ACC112 (cell line): ENCODE measurements around the gene PIGZ.

ENCODE experiments used
- H2AFZ ChIP-seq: fragments of 200-600 bp; sonication (generic); one replicate; pipeline ENCODE4 v1.6.0; 2017; ENCODE audit warnings: antibody characterized with exemption, low read length; ENCODE audit not compliant: unreplicated experiment
- H3K27ac ChIP-seq: fragments of 200-600 bp; sonication (generic); 2 replicates; pipeline ENCODE4 v1.5.1; 2014; ENCODE audit warnings: low read depth, mild to moderate bottlenecking, antibody characterized with exemption, low read length, moderate library complexity
- H3K27me3 ChIP-seq: fragments of 200-600 bp; sonication (generic); 2 replicates; pipeline ENCODE4 v1.6.1; 2014; ENCODE audit warnings: mild to moderate bottlenecking, antibody characterized with exemption, low read length, moderate library complexity, mixed read lengths; ENCODE audit not compliant: insufficient read depth
- H3K36me3 ChIP-seq: fragments of 200-600 bp; sonication (generic); 2 replicates; pipeline ENCODE4 v1.6.1; 2016; ENCODE audit warnings: mild to moderate bottlenecking, antibody characterized with exemption, low read length, moderate library complexity, mixed read lengths; ENCODE audit not compliant: insufficient read depth
- H3K4me1 ChIP-seq: fragments of 200-600 bp; sonication (generic); one replicate; pipeline ENCODE4 v1.6.1; 2016; ENCODE audit warnings: low read length, mixed read lengths; ENCODE audit not compliant: insufficient read depth, unreplicated experiment, control insufficient read depth
- H3K4me3 ChIP-seq: fragments of 200-600 bp; sonication (generic); 2 replicates; pipeline ENCODE4 v1.5.1; 2014; ENCODE audit warnings: mild to moderate bottlenecking, low read depth, low read length
- H3K79me2 ChIP-seq: fragments of 200-600 bp; sonication (generic); one replicate; pipeline ENCODE4 v1.6.0; 2016; ENCODE audit warnings: low read length; ENCODE audit not compliant: control insufficient read depth, unreplicated experiment, insufficient read depth

Gene PIGZ

DNA sequence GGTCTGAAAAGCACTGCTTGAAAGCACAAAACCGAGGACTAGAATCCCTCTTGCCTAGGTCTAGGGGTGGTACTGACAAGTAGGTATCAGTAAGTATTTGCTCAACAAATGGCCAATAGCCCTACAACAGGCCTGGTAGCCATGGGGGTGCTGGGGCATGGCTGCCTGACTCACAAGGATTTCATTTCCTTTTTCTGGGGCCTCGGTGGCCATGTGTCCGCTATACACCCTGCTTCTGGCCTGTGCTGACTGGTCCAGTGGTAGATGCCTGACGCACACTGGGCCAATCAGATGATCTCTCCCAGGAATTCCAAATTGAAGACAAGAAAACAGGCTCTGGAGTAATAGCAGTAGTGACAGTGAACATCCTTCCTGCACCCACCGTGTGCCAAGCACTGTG is 31.6 kb upstream of the PIGZ start:
- H3K27ac ChIP-seq, result no peak overlapping the region
- no peak overlapping the region for H3K4me3 ChIP-seq
- peaks cover 3% of the 10 kb centered on the region; the same call in 1 of the 2 replicates for H3K36me3 ChIP-seq
- H3K4me1 ChIP-seq, result peaks cover 10% of the 10 kb centered on the region
- no peaks in the 10 kb centered on the region for H3K79me2 ChIP-seq
- H3K27me3 ChIP-seq, result no peaks in the 10 kb centered on the region
- H2AFZ ChIP-seq, result no peak overlapping the region

DNA sequence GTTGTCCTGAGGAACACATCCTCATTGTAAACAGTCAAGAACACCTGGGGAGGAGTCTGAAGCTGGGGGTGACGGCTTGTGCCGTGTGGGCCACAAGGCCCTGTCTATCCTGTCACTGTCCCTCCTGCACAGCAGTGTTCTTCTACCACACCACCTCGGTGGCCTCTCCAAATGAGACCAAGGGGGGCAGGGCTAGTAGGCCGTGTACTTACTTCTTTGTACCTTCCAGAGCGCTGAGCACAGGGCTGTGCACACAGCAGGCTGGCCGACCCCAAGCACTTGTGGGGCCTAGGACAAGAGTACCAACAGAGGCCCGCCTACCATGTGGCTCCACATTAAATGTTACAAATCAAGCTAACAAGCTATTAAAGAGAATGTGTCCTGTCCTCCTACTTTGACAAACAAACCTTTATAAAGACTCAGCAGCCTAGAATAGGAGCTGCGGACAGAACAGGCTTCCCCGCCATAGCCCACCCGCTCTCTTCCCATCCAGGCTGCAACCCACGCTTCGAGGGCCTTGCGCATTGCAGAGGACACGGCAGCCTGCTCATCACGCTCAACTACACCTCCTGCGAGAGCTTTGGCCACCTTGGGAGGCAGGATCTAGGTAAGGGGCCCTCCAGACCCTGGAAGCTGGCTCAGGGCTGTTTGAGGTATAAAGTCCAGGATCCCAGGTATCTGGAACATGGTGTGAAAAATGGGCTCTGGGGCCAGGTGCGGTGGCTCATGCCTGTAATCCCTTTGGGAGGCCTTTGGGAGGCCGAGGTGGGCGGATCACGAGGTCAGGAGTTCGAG is 30.5 kb upstream of the PIGZ start:
- Histone ChIP-seq H3K4me1 (peaks cover 7% of the 10 kb centered on the region), H3K36me3 (no peaks in the 10 kb centered on the region), H2AFZ (no peak overlapping the region), H3K79me2 (no peaks in the 10 kb centered on the region), H3K27me3 (no peaks in the 10 kb centered on the region), H3K4me3 (no peak overlapping the region), H3K27ac (no peak overlapping the region)

DNA sequence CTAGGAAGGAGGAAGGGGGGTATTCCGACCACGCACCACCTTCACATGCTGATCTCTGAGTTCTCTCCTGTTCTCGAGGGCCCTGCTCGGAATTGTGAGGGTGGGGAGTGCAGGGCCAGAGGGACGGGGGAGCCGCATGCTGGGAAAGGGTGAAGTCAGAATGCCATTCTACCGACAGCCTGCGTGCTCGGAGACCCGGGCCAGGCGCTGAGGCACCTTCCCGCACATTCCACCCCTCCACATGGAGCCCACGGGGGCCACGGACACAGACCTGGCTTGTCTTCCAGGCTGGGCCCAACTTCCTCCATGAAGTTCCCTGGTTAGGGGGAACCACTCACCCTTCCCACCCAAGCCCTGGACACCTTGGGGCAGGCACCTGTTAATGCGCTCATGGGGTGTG is 28.7 kb upstream of the PIGZ start:
- Histone ChIP-seq H3K79me2 (no peaks in the 10 kb centered on the region), H3K4me1 (no peaks in the 10 kb centered on the region), H2AFZ (no peak overlapping the region), H3K36me3 (no peaks in the 10 kb centered on the region), H3K4me3 (no peak overlapping the region), H3K27me3 (no peaks in the 10 kb centered on the region), H3K27ac (no peak overlapping the region)

DNA sequence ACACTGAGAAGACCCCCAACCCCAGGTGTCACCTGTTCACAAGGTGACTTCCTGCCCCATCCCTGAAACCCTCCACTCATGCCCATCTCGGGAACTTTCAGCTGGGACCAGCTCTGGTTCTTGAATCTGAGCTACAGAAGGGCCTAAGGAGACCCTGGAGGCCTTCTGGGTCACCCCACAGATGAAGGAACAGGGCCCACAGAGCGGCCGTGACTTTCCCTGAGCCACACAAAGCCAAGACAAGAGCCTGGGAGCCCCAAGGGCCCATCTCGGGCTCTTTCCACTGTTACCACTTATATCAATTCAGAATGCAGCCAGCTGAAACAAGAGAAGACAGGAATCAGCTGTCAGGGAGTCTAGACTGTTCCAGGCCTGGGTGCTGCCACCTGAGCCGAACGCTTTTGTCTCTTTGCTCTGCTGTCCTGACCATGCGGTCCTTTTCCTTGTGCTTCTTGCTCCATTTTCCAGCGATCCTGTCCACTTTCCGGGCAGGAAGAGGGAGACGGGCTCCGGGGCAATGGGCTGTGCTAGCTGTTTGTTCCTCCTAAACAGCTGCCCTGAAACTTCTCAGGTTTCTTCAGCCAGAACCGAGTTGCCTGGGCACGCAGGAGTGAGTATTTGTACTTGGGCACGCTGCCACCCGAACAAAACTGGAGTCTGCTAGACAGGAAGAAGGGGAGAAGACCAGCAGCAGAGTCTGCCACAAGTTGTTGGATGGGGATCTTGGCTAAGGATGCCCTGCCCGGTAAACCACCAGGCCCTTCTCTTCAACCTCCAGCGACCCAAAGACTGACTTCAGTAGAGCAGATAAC is 28.0 kb upstream of the PIGZ start:
- Histone ChIP-seq H3K27me3 (no peaks in the 10 kb centered on the region), H3K79me2 (no peaks in the 10 kb centered on the region), H3K27ac (no peak overlapping the region), H3K4me1 (no peaks in the 10 kb centered on the region), H3K4me3 (no peak overlapping the region), H2AFZ (no peak overlapping the region), H3K36me3 (no peaks in the 10 kb centered on the region)

DNA sequence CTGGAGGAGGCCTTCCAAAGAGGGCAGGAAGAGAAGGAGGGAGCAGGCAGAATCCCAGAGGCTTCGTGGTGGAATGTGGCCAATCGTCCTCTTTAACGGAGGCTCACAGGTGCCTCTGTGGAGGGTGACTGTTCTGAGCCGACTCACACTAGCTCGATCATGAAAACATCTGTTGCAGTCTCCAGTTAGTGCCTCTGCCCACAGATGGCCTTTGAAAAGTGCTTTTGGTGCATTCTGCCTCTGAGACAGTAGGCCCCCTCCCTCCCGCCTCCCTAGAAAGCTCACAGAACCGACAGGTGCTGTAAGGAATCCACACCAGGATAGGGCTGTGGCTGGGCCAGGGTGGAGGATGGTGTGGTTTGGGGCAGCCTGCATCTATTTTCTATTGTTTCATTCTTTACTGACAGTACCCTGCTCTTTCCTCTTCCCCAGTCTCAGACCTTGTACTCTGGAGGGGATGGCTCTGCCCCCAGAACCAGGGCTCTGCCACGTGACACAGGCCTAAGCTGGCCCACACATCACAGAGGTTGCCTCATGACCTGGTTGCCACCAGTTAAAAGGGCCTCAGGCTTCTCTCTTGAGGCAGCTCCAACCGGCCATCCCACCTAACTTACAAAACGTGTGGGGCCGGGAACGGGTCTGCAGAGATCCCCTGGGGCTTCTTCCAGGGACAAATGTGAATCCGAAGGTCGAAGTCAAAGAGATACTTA is 27.2 kb upstream of the PIGZ start:
- Histone ChIP-seq H2AFZ (no peak overlapping the region), H3K27me3 (no peaks in the 10 kb centered on the region), H3K4me3 (no peak overlapping the region), H3K79me2 (no peaks in the 10 kb centered on the region), H3K4me1 (no peaks in the 10 kb centered on the region), H3K36me3 (no peaks in the 10 kb centered on the region), H3K27ac (no peak overlapping the region)

DNA sequence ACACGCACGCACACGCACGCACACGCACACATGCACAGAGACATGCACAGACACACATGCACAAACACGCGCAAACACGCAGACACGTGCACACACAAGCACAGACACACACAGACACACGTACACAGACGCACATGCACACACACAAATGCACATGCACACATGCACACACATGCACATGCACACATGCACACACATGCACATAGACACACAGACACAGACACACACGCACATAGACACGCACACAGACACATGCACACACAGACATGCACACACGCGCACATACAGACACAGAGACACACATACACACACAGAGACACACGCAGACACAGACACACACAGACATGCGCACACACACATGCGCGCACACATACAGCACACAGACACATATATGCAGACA is 26.4 kb upstream of the PIGZ start:
- no peaks in the 10 kb centered on the region for H3K4me1 ChIP-seq
- H3K27ac ChIP-seq, result no peak overlapping the region
- no peaks in the 10 kb centered on the region for H3K36me3 ChIP-seq
- H2AFZ ChIP-seq, result no peak overlapping the region
- H3K27me3 ChIP-seq, result no peaks in the 10 kb centered on the region
- no peak overlapping the region for H3K4me3 ChIP-seq
- no peaks in the 10 kb centered on the region for H3K79me2 ChIP-seq

DNA sequence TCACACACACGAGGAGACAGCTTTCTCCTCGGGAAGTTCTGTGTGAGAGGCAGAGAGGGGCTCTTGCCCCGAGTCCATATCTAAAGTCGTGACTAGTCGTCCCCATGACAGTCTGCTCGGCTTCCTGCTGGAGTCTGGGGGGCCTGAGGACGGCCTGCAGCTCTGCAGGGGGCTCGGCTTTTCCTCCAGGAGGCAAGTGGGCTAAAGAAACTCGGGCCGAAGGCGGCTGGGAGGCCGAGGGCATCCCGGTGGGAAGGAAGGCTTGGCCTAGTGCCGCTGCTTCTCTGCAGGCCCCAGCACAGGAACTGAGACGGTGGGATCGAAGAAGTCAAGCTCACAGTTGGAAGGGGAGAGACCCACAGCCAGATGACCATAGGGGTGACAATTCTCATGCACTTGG is 25.4 kb upstream of the PIGZ start:
- no peaks in the 10 kb centered on the region for H3K36me3 ChIP-seq
- no peak overlapping the region for H3K27ac ChIP-seq
- no peaks in the 10 kb centered on the region for H3K79me2 ChIP-seq
- H3K27me3 ChIP-seq, result no peaks in the 10 kb centered on the region
- no peak overlapping the region for H2AFZ ChIP-seq
- no peak overlapping the region for H3K4me3 ChIP-seq
- H3K4me1 ChIP-seq, result no peaks in the 10 kb centered on the region

DNA sequence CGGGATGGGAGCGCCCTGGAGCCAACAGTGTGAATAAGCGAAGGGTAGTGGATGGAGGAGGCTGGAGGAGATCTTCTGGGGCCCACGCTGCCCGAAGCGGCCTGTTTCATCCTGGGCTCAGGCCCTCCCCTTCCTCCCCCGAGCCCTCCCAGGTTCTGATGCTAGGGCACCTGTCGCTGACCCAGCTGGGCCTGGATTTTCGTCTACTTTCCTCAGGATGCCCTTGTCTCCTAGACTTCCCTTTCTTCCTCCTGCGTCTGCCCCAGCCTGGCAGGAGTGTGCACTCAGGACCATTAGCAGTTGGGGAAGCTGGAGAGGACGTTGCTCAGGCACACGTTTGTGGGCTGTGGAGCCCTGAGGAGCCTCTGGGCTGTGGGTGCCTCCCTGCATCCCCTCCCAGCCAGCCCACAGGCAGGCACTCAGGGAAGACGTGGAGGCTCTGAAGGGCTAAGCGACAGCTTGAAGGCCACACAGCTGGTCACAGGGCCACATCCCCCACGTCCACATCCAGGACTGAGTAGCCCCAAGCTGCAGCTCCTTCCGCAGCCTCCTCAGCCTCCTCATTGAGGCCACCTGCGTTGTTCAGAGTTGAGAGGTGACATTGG is 23.9 kb upstream of the PIGZ start:
- H3K4me3 ChIP-seq, result no peak overlapping the region
- H3K4me1 ChIP-seq, result no peaks in the 10 kb centered on the region
- H2AFZ ChIP-seq, result no peak overlapping the region
- H3K79me2 ChIP-seq, result no peaks in the 10 kb centered on the region
- no peaks in the 10 kb centered on the region for H3K27me3 ChIP-seq
- no peak overlapping the region for H3K27ac ChIP-seq
- H3K36me3 ChIP-seq, result no peaks in the 10 kb centered on the region

DNA sequence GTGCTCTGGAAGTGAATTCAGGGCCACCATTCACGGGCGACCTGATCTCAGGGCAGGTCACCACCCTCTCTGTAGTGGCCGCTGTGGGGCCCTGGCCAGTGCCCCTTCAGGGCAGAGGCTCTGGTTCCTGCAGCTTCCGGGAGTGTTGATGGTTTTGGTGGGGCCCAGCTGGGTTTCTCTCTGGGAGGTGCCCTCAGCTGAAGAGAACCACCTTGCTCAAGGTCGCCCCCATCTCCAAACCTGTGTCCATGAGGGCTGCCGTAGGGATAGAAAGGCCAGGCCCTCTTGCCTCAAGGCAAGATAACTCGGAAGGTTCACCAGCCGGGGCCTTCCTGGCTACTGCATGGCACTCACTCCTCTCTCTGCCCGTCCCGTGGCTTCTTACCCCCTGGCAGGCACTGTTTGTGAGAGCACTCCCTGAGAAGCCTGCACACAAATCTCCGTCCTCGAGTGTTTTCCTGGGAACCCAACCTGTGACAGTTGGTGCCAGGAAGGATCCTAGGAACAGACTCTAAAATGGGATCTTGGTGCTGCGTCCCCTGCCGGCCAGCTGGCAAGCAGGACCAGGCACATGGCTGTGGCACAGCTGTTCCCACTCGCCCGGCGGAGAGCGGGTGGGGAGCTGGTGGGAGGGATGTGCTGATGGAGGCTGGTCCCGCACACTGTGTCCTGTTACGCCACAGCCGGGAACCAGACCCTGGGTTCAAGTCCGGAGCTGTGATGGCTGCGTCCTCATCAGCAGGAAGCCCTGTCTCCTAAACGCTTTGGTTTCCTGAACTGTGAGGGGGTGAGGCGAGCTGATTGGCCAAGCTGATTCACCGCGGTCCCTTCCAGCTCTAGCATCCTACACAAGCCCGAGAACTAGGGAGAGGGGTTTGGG is 23.2 kb upstream of the PIGZ start:
- no peaks in the 10 kb centered on the region for H3K4me1 ChIP-seq
- no peaks in the 10 kb centered on the region for H3K27me3 ChIP-seq
- H2AFZ ChIP-seq, result no peak overlapping the region
- no peaks in the 10 kb centered on the region for H3K79me2 ChIP-seq
- H3K4me3 ChIP-seq, result no peak overlapping the region
- no peak overlapping the region for H3K27ac ChIP-seq
- H3K36me3 ChIP-seq, result no peaks in the 10 kb centered on the region

DNA sequence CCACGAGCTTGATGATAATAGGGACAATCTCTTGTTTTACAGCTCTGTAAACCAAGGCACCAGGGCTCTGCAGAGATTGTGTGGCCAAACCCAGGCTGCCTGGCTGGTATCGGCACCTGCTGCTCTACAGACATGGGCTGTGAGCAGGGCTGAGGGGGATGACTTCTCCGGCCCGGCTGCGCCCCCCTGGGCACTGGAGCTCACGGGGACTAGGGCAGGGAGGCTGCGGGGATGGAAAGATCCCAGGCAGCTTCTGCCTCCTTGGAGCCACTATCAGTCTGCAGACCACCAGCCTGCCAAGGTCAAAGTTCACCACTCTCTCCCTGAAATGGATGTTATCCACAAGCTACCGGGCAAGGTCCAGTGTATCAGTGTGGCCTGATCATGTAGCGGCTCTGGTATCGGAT is 22.0 kb upstream of the PIGZ start:
- no peaks in the 10 kb centered on the region for H3K4me1 ChIP-seq
- no peaks in the 10 kb centered on the region for H3K36me3 ChIP-seq
- no peak overlapping the region for H3K27ac ChIP-seq
- H2AFZ ChIP-seq, result no peak overlapping the region
- H3K79me2 ChIP-seq, result no peaks in the 10 kb centered on the region
- no peaks in the 10 kb centered on the region for H3K27me3 ChIP-seq
- no peak overlapping the region for H3K4me3 ChIP-seq
